Natural killer cell (primary cell): Measurements from ENCODE around the gene TCIRG1. TPM values are rescaled to one million over a fixed set of nuclear protein-coding genes. Genes with fewer than 3 reads are reported as not detected.

Experiments used
- ATAC-seq, 3 donors: fragments of 150-1000 bp in 2 of 3; fragments of 200-7000 bp in 1 of 3; cut with Tn5 transposase; 1 replicate in 1 of 3; 2 replicates in 2 of 3; pipeline ENCODE4 v1.10.0; 2021; ENCODE audit warnings: mild to moderate bottlenecking in 2 of 3, moderate library complexity in 2 of 3
- DNase-seq, 2 donors: peaks; one replicate each; pipeline versions ENCODE4 v3.0.0 to v3.0.0-alpha.2; 2013 to 2021; ENCODE audit warnings: mixed read lengths in 1 of 2
- H3K27ac ChIP-seq: one replicate; pipeline ENCODE4 v1.5.1; 2013; ENCODE audit warnings: mild to moderate bottlenecking, low read length
- H3K27me3 ChIP-seq: one replicate; pipeline ENCODE4 v1.6.1; 2013; ENCODE audit warnings: low read length; ENCODE audit not compliant: control insufficient read depth, insufficient read depth
- H3K36me3 ChIP-seq: one replicate; pipeline ENCODE4 v1.6.1; 2013; ENCODE audit warnings: low read length; ENCODE audit not compliant: control insufficient read depth, insufficient read depth
- H3K4me1 ChIP-seq: one replicate; pipeline ENCODE4 v1.6.1; 2013; ENCODE audit warnings: low read length; ENCODE audit not compliant: control insufficient read depth, insufficient read depth
- H3K4me3 ChIP-seq: one replicate; pipeline ENCODE4 v1.5.1; 2013; ENCODE audit warnings: low read length
- H3K9me3 ChIP-seq: one replicate; pipeline ENCODE4 v1.6.1; 2013; ENCODE audit warnings: low read length; ENCODE audit not compliant: control insufficient read depth, insufficient read depth
- H3K27ac Mint-ChIP-seq, 2 donors: one replicate each; pipeline ENCODE4 v1.8.0; 2022; ENCODE audit warnings: mild to moderate bottlenecking in 2 of 2, mixed read lengths in 2 of 2, moderate library complexity in 1 of 2
- H3K27me3 Mint-ChIP-seq, 2 donors: one replicate each; pipeline ENCODE4 v1.8.0; 2022; ENCODE audit warnings: low read depth in 2 of 2, mixed read lengths in 2 of 2
- H3K36me3 Mint-ChIP-seq: one replicate; pipeline ENCODE4 v1.8.0; 2022; ENCODE audit warnings: mixed read lengths
- H3K4me1 Mint-ChIP-seq, 2 donors: one replicate each; pipeline ENCODE4 v1.8.0; 2022; ENCODE audit warnings: mixed read lengths in 2 of 2
- H3K4me3 Mint-ChIP-seq: one replicate; pipeline ENCODE4 v1.8.0; 2022; ENCODE audit warnings: mild to moderate bottlenecking, moderate library complexity, mixed read lengths
- H3K9me3 Mint-ChIP-seq, 2 donors: one replicate each; pipeline ENCODE4 v1.8.0; 2022; ENCODE audit warnings: mixed read lengths in 2 of 2
- CTCF ChIP-seq: fragments of 200-600 bp; IDR thresholded peaks from one replicate; pipeline ENCODE4 v1.8.0; 2022; ENCODE audit warnings: antibody characterized with exemption
- WGBS: methylation state at CpG from one replicate; pipeline ENCODE4 v1.1.7; 2013; ENCODE audit warnings: missing lambda C conversion rate; ENCODE audit not compliant: insufficient coverage; 5-methylcytosine and 5-hydroxymethylcytosine counted together
- intact Hi-C: fragments of 100-400 bp; cut with micrococcal nuclease; formaldehyde crosslinking; loops from one replicate; pipeline ENCODE4 v1.14.2; 2022
- total RNA-seq, 4 donors: library from RNA; stranded (reverse); fragments of 120-200 nt in 1 of 4; gene quantifications; one replicate each; pipeline versions ENCODE4 v1.2.3 to v1.2.4, GENCODE V29; 2013 to 2022

The TCIRG1 gene
- total RNA-seq, 3 donors from 2014 or later (not counting 1 experiment from before 2014, with no cell fraction given) = 438 to 480 (median 465) TPM

- no peaks in the 10 kb centered on the region for H3K36me3 ChIP-seq
- Mint-ChIP-seq H3K4me3 (no peak overlapping the region), H3K27ac (peak overlapping the region in 1 of 2 donors; percentile 58), H3K9me3 (no peaks in the 10 kb centered on the region), H3K4me1 (peaks cover 14 to 45% of the 10 kb centered on the region in 2 donors), H3K27me3 (no peaks in the 10 kb centered on the region), H3K36me3 (no peaks in the 10 kb centered on the region)
- H3K27me3 ChIP-seq = no peaks in the 10 kb centered on the region
- H3K27ac ChIP-seq = no peak overlapping the region
- intact Hi-C loops = no loop called here
- no peak overlapping the region for H3K4me3 ChIP-seq
- no peak for TF ChIP-seq CTCF
- peaks cover 44% of the 10 kb centered on the region for H3K4me1 ChIP-seq
- WGBS = 72% methylated on average over 18 of the region's 18 CpGs
- DNase-seq (no peak), ATAC-seq (no peak)
- no peaks in the 10 kb centered on the region for H3K9me3 ChIP-seq
These were observed 12.3 kb upstream of the TCIRG1 start for GRCh38 chr11:68026391-68027105.

DNA sequence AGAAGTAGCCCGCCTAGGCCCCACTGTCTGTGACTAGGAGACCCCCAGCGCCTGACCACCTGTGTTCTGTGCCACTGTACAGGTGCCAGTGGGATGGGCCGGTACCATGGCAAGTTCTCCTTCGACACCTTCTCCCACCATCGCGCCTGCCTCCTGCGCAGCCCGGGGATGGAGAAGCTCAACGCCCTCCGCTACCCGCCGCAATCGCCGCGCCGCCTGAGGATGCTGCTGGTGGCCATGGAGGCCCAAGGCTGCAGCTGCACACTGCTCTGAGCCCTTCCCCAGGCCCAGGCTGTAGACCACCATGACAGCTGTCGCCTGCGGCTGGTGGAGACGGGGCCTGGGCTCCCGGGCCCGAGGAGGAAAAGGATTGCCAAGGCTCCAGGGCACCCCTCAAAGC lies 11.2 kb upstream of the TCIRG1 start:
- Mint-ChIP-seq H3K4me1 (peaks cover 18 to 48% of the 10 kb centered on the region in 2 donors), H3K27ac (no peak overlapping the region), H3K36me3 (no peaks in the 10 kb centered on the region), H3K4me3 (no peak overlapping the region), H3K27me3 (no peaks in the 10 kb centered on the region), H3K9me3 (no peaks in the 10 kb centered on the region)
- Histone ChIP-seq H3K4me3 (no peak overlapping the region), H3K36me3 (no peaks in the 10 kb centered on the region), H3K27ac (no peak overlapping the region), H3K27me3 (no peaks in the 10 kb centered on the region), H3K9me3 (no peaks in the 10 kb centered on the region), H3K4me1 (peaks cover 55% of the 10 kb centered on the region)
- ATAC-seq = no peak
- 97% methylated on average over 21 of the region's 21 CpGs for WGBS
- intact Hi-C loops = no loop called here
- DNase-seq = no peak
- TF ChIP-seq CTCF = no peak

DNA sequence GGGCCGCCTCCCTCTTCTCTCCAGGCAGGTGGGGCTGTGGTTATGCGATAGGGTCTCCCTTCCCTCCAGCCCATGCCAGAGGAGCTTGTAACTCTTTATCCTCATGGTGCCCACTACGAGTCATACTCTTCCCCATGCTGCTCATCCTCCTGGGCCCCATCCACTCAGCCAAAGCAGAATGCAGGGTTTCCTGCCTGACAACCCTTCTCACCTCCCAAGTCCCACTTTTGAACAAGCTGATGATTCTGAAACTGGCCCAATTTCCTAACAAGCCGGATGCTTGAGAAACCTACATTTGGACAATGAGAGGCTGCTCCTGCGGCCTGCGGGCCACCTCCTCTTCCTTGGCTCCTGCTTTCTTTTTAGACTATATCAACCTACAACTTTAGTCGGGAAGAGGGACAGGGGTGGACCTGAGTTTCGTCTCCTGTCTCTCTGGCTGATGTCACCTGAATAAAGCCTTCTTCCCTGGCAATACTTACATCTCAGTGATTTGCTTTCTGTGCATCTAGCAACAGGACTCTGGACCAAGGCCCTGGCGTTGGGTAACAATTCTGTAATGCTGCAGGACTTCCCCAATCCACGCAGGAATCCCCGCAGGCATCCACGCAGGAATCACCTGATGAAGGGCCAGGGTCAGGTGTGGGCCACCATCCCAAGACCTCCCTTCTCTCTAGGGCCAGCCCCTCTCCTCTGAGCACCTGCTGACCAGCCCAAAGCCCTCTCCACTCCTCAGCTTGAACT lies 9.9 kb upstream of the TCIRG1 start:
- Mint-ChIP-seq H3K9me3 (no peaks in the 10 kb centered on the region), H3K4me1 (peaks cover 18 to 48% of the 10 kb centered on the region in 2 donors), H3K27ac (peak overlapping the region in 1 of 2 donors; percentile 89), H3K4me3 (peak overlapping the region; percentile 92), H3K27me3 (no peaks in the 10 kb centered on the region), H3K36me3 (no peaks in the 10 kb centered on the region)
- Histone ChIP-seq H3K27ac (no peak overlapping the region), H3K4me1 (peaks cover 58% of the 10 kb centered on the region), H3K4me3 (no peak overlapping the region), H3K9me3 (no peaks in the 10 kb centered on the region), H3K36me3 (peaks cover 13% of the 10 kb centered on the region), H3K27me3 (no peaks in the 10 kb centered on the region)
- TF ChIP-seq CTCF = no peak
- ATAC-seq = no peak
- intact Hi-C loops = no loop called here
- no peak for DNase-seq
- 93% methylated on average over 12 of the region's 12 CpGs for WGBS
